ENCODE measurements around the gene RIOX2.
A peak's percentile ranks its signal among the peaks of the same experiment; 100 is the strongest.
"Not testable (repeated sequence)": the region's sequence is repeated elsewhere in the genome, so short reads cannot be mapped to it uniquely, and the experiment has no call there.

RIOX2 gene
- total RNA-seq, result 23.6 to 34.3 (median 27.7) reads per million in 3 donors

DNA sequence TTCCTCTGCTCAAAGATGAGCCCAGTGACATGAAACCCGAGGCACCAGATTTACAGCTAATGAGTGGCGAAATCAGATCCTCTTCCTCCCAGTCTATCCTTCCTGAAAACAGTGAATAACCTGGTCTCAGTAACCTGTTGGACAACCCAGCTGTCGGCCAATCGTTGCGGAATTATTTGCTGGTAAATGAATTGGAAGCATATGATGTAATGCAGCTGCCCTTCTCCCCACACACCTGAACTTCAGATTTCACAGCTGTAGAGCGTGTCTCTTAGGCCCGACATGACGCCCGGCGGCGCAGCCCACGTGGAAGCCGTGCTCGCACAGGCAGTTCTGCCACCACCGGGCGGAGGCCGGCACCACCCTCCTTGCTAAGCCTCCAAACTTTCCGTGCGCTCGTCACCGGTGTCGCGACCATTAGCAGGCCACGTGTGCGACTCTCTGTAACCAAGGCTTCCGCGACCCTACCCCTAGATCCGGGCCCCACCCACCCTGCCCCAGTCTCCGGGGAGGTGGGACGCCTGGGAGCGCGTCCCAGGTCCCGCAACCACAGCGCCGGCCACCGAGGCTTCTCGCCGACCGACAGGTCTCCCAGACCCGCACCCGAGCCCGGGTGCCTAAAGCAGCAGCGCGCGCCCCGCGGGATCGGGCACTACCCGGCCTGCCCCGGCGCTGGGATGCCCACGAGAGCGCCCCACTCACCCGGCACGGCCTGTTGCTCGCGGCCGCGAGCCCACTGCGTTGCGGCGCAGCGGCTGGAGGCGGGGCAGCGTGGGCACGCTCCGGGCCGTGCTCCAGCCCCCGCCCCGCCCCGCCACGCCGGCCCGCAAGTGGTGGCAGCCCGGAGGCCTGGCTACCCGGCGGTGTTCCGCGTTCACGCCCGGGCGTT is at the start of gene RIOX2:
Gene RIOX2, minus strand, starts transcription at position 753 of the 889 bp plus-strand sequence. CDS start 4,838 bp downstream, outside the sequence.
- Histone ChIP-seq H3K4me1 (ENCODE audit: control insufficient read depth, insufficient read depth, low read length, poor library complexity, severe bottlenecking) (peaks cover 19% of the 10 kb centered on the region), H3K36me3 (ENCODE audit: control insufficient read depth, insufficient read depth, low read length) (no peaks in the 10 kb centered on the region), H3K9me3 (ENCODE audit: control insufficient read depth, low read length) (no peaks in the 10 kb centered on the region), H3K4me3 (ENCODE audit: insufficient read depth, low read depth, low read length, poor library complexity, severe bottlenecking) (peak within 1 kb of the TSS; percentile 58), H3K27ac (ENCODE audit: insufficient read depth, low read length, poor library complexity, severe bottlenecking) (peak within 1 kb of the TSS; percentile 58), H3K27me3 (replicated peaks; ENCODE audit: control insufficient read depth, insufficient read depth, low read length, poor library complexity, severe bottlenecking) (no peaks in the 10 kb centered on the region)
- DNase-seq, result peak; percentile 53 to 58 (median 56)

DNA sequence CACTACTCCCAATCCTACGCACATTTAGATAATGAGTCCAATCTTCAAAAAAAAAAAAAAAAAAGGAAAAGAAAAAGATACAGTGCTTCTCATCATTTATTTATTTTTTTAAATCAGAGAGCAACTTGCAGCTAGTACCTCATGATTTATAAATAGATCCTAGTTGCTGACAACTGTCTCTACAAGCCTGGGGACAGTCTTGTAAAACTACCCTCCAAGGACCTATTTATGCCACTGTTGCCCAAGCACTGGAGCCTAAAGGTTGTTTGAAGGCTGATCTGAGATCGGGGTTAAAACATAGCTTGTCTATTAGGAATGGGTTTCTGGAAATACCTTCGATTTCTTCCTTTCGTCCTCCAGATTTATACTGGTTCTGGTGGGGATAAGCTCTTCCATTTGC is 48.2 kb upstream of the RIOX2 start:
- DNase-seq, result no peak
- H3K36me3 ChIP-seq (ENCODE audit: control insufficient read depth, insufficient read depth, low read length), result no peaks in the 10 kb centered on the region
- H3K4me3 ChIP-seq (ENCODE audit: insufficient read depth, low read depth, low read length, poor library complexity, severe bottlenecking), result no peak overlapping the region
- H3K27ac ChIP-seq (ENCODE audit: insufficient read depth, low read length, poor library complexity, severe bottlenecking), result no peak overlapping the region
- H3K4me1 ChIP-seq (ENCODE audit: control insufficient read depth, insufficient read depth, low read length, poor library complexity, severe bottlenecking), result peaks cover 3% of the 10 kb centered on the region
- no peaks in the 10 kb centered on the region for H3K9me3 ChIP-seq (ENCODE audit: control insufficient read depth, low read length)
- H3K27me3 ChIP-seq (replicated peaks; ENCODE audit: control insufficient read depth, insufficient read depth, low read length, poor library complexity, severe bottlenecking), result no peaks in the 10 kb centered on the region

DNA sequence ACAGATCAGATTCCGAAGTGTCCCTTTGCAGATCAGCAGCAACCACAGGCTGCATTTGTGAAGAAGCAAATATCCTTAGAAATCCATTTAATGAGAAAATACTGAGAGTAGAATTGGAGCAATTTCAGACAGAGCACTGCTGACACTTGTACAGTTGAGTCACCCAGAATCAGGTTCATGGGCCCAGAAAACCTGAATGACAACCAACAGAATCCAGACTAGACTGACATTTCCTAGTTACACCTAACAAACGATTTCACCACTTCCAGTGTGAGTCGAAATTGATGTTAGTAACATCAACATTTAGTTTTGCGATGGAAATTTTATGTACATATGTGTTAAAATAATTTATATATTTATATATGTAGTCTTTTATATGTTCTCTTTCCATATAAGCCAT is 46.1 kb upstream of the RIOX2 start:
- Histone ChIP-seq H3K27me3 (replicated peaks; ENCODE audit: control insufficient read depth, insufficient read depth, low read length, poor library complexity, severe bottlenecking) (no peaks in the 10 kb centered on the region), H3K9me3 (ENCODE audit: control insufficient read depth, low read length) (no peaks in the 10 kb centered on the region)

DNA sequence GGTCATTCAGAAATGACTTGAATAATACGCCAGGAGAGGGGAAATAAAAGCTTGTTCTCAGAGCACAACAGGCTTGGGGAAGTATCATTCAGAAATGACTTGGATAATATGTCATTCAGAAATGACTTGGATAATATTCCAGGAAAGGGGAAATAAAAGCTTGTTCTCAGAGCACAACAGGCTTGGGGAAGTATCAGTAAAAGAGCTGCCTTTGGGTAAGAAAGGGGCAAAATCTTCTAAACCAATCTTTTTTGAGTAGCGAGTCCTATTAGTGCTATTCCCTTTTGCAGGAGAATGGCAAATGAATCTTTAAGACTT is 42.0 kb upstream of the RIOX2 start:
- H3K36me3 ChIP-seq (ENCODE audit: control insufficient read depth, insufficient read depth, low read length), result no peaks in the 10 kb centered on the region
- no peaks in the 10 kb centered on the region for H3K4me1 ChIP-seq (ENCODE audit: control insufficient read depth, insufficient read depth, low read length, poor library complexity, severe bottlenecking)
- DNase-seq, result no peak
- H3K4me3 ChIP-seq (ENCODE audit: insufficient read depth, low read depth, low read length, poor library complexity, severe bottlenecking), result no peak overlapping the region
- H3K27ac ChIP-seq (ENCODE audit: insufficient read depth, low read length, poor library complexity, severe bottlenecking), result no peak overlapping the region
- H3K9me3 ChIP-seq (ENCODE audit: control insufficient read depth, low read length), result no peaks in the 10 kb centered on the region
- no peaks in the 10 kb centered on the region for H3K27me3 ChIP-seq (replicated peaks; ENCODE audit: control insufficient read depth, insufficient read depth, low read length, poor library complexity, severe bottlenecking)

More for the DNA sequence above, 46.1 kb upstream of the RIOX2 start:
- Histone ChIP-seq H3K4me1 (ENCODE audit: control insufficient read depth, insufficient read depth, low read length, poor library complexity, severe bottlenecking) (peaks cover 3% of the 10 kb centered on the region), H3K36me3 (ENCODE audit: control insufficient read depth, insufficient read depth, low read length) (no peaks in the 10 kb centered on the region), H3K4me3 (ENCODE audit: insufficient read depth, low read depth, low read length, poor library complexity, severe bottlenecking) (no peak overlapping the region), H3K27ac (ENCODE audit: insufficient read depth, low read length, poor library complexity, severe bottlenecking) (no peak overlapping the region)
- no peak for DNase-seq

DNA sequence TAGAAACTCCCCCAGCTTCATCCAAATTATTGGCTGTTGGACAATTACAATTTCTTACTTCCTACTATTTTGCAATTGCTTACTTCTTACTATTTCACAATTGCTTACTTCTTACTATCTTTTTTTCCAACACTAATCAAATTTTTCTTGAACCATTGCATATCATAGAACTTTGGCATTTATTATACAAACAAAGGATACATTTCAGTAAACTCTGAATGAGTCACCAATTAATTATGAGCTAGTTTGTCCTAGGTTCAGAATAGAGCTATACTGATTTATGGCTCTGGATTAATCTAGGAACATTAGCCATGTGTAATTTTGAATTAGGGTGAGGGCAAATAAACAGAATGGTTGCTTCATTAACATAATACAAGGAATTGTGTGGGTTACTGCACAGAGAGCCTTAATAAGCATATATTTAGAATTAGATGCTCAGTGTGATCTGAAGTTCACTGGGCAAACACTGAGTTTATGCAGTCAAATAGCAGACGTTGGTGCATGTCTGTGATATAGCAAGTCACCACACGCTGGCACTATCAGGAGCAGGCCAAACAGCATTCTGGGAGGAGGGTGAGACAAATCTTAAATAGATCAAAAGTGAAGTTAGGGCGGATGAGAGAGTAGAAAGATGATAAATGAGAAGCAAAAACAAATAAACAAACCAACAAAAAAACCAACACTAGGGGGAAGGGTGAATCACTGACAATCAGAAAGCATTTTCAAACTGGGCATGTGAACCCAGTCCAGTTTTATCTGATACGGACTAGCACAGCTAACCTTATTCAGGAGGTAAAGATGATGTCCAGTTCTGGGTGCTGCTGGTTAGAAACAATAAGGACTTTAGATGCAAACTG is 41.4 kb upstream of the RIOX2 start:
- H3K4me3 ChIP-seq (ENCODE audit: insufficient read depth, low read depth, low read length, poor library complexity, severe bottlenecking), result no peak overlapping the region
- no peaks in the 10 kb centered on the region for H3K36me3 ChIP-seq (ENCODE audit: control insufficient read depth, insufficient read depth, low read length)
- no peak overlapping the region for H3K27ac ChIP-seq (ENCODE audit: insufficient read depth, low read length, poor library complexity, severe bottlenecking)
- DNase-seq, result no peak
- H3K4me1 ChIP-seq (ENCODE audit: control insufficient read depth, insufficient read depth, low read length, poor library complexity, severe bottlenecking), result no peaks in the 10 kb centered on the region
- H3K9me3 ChIP-seq (ENCODE audit: control insufficient read depth, low read length), result no peaks in the 10 kb centered on the region
- no peaks in the 10 kb centered on the region for H3K27me3 ChIP-seq (replicated peaks; ENCODE audit: control insufficient read depth, insufficient read depth, low read length, poor library complexity, severe bottlenecking)

DNA sequence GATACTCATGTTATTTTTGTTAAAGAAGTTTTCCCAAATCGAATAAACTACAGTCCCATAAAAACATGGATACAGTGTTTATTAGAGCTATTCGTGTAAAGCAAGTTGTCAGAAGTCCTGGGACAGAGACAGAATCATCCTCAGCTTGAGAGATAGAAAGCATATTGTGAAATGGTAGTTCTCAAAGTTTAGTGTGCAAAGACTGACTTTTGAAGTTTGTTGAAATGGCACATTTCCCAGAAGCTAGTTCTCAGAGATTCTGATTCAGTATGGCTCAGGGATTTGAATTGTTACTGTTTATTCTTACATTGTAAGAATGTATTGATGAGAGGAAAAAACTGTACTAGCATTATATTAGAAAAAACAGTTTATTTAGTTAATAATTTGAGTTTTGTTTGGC is 40.7 kb upstream of the RIOX2 start:
- H3K36me3 ChIP-seq (ENCODE audit: control insufficient read depth, insufficient read depth, low read length), result no peaks in the 10 kb centered on the region
- DNase-seq, result no peak
- no peaks in the 10 kb centered on the region for H3K27me3 ChIP-seq (replicated peaks; ENCODE audit: control insufficient read depth, insufficient read depth, low read length, poor library complexity, severe bottlenecking)
- H3K27ac ChIP-seq (ENCODE audit: insufficient read depth, low read length, poor library complexity, severe bottlenecking), result no peak overlapping the region
- no peaks in the 10 kb centered on the region for H3K9me3 ChIP-seq (ENCODE audit: control insufficient read depth, low read length)
- H3K4me1 ChIP-seq (ENCODE audit: control insufficient read depth, insufficient read depth, low read length, poor library complexity, severe bottlenecking), result no peaks in the 10 kb centered on the region
- no peak overlapping the region for H3K4me3 ChIP-seq (ENCODE audit: insufficient read depth, low read depth, low read length, poor library complexity, severe bottlenecking)

DNA sequence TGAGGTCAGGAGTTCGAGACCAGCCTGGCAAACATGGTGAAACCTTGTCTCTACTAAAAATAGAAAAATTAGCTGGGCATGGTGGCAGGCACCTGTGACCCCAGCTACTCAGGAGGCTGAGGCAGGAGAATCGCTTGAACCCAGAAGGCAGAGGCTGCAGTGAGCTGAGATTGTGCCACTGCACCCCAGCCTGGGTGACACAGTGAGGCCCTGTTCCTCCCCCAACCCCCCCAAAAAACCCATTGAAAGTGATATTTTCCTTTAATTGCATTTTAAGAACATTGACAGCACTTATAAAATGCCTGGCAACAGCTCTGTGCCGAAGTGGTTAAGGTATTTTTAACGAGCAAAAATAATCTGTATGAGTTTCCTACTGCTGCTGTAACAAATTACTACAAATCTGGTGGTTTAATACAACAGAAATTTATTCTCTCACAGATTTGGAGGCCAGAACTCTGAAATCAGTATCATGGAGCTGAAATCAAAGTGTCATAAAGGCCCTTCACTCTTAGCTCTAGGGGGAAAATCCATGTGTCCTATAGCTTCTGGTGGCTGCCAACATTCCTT is 38.7 kb upstream of the RIOX2 start:
- H3K36me3 ChIP-seq (ENCODE audit: control insufficient read depth, insufficient read depth, low read length); H3K9me3 ChIP-seq (ENCODE audit: control insufficient read depth, low read length); H3K4me3 ChIP-seq (ENCODE audit: insufficient read depth, low read depth, low read length, poor library complexity, severe bottlenecking); DNase-seq; H3K27ac ChIP-seq (ENCODE audit: insufficient read depth, low read length, poor library complexity, severe bottlenecking); H3K4me1 ChIP-seq (ENCODE audit: control insufficient read depth, insufficient read depth, low read length, poor library complexity, severe bottlenecking); H3K27me3 ChIP-seq (replicated peaks; ENCODE audit: control insufficient read depth, insufficient read depth, low read length, poor library complexity, severe bottlenecking): not testable (repeated sequence)

DNA sequence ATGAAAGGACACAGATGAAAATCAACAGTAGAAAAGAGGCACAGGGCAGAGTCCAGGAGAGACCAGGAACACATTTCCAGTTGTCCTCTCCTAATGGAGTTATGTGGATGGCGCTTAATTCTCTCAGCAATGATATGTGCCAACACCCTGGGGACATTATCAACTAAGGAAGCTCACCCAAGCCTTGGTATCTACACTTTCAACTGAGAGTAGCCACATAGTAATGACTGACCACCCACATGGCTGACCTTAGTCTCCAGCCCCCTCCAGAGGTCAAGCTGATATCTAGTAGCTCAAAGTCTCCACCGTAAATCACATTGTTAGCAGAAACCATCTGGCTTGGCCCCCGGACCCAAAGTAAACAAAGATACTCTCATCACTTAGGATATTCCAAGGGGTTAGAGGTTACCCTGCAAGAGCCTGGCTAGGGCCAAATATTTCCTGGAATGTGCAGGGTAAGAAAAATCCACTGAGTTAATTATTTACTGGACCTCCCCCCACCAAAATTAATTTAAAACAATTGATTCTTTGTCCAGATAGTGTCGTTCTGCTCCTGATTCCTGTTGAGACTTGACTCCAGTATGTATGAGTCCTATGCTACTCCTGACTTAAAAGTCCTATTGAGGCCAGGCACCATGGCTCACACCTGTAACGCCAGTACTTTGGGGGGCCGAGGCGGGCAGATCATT is 38.1 kb upstream of the RIOX2 start:
- no peaks in the 10 kb centered on the region for H3K9me3 ChIP-seq (ENCODE audit: control insufficient read depth, low read length)
- no peak for DNase-seq
- H3K4me3 ChIP-seq (ENCODE audit: insufficient read depth, low read depth, low read length, poor library complexity, severe bottlenecking), result no peak overlapping the region

DNA sequence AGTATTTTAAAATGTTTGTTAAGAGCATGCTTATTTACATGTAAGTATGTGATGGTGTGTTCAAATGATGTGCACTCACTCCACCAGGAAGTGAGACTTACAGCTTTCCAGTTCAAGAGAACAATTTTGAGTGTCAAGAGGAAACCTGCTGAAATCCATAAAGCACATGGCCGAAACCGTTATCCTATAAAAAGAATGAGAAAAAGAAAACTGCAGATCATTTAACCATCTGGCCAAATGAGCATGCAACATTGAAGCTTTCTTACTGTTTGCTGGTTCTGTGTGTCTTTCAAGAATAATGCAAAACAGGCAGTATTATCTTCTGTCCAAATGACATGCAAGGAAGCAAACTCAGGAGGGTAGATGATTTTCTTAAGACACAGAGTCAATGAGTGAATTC is 36.6 kb upstream of the RIOX2 start:
- H3K9me3 ChIP-seq (ENCODE audit: control insufficient read depth, low read length), result no peaks in the 10 kb centered on the region

More for the DNA sequence above, 38.1 kb upstream of the RIOX2 start:
- H3K36me3 ChIP-seq (ENCODE audit: control insufficient read depth, insufficient read depth, low read length), result no peaks in the 10 kb centered on the region
- no peak overlapping the region for H3K27ac ChIP-seq (ENCODE audit: insufficient read depth, low read length, poor library complexity, severe bottlenecking)
- H3K27me3 ChIP-seq (replicated peaks; ENCODE audit: control insufficient read depth, insufficient read depth, low read length, poor library complexity, severe bottlenecking), result no peaks in the 10 kb centered on the region
- no peaks in the 10 kb centered on the region for H3K4me1 ChIP-seq (ENCODE audit: control insufficient read depth, insufficient read depth, low read length, poor library complexity, severe bottlenecking)

More for the DNA sequence above, 36.6 kb upstream of the RIOX2 start:
- DNase-seq, result no peak
- no peak overlapping the region for H3K27ac ChIP-seq (ENCODE audit: insufficient read depth, low read length, poor library complexity, severe bottlenecking)
- no peaks in the 10 kb centered on the region for H3K36me3 ChIP-seq (ENCODE audit: control insufficient read depth, insufficient read depth, low read length)
- no peaks in the 10 kb centered on the region for H3K4me1 ChIP-seq (ENCODE audit: control insufficient read depth, insufficient read depth, low read length, poor library complexity, severe bottlenecking)
- H3K27me3 ChIP-seq (replicated peaks; ENCODE audit: control insufficient read depth, insufficient read depth, low read length, poor library complexity, severe bottlenecking), result no peaks in the 10 kb centered on the region
- H3K4me3 ChIP-seq (ENCODE audit: insufficient read depth, low read depth, low read length, poor library complexity, severe bottlenecking), result no peak overlapping the region
